Measurements from ENCODE around the gene PPARA.

Gene PPARA

GRCh38 chr22:46114518-46115387 lies 35.6 kb upstream of the PPARA start:
- no peak for DNase-seq

- DNase-seq, result no peak
These were observed 35.0 kb upstream of the PPARA start for GRCh38 chr22:46115388-46115678.

- DNase-seq, result no peak
These were observed 34.4 kb upstream of the PPARA start for GRCh38 chr22:46115755-46116490.

- peak; percentile 83 for DNase-seq
These were observed 33.8 kb upstream of the PPARA start for GRCh38 chr22:46116491-46116958.

- DNase-seq, result no peak
These were observed 32.8 kb upstream of the PPARA start for GRCh38 chr22:46117206-46118199.

GRCh38 chr22:46119093-46119728 lies 31.1 kb upstream of the PPARA start:
- no peak for DNase-seq

GRCh38 chr22:46119729-46120419 lies 30.5 kb upstream of the PPARA start:
- DNase-seq, result no peak

- DNase-seq, result no peak
These were observed 29.9 kb upstream of the PPARA start for GRCh38 chr22:46120420-46120737.

GRCh38 chr22:46121079-46121478 lies 29.2 kb upstream of the PPARA start:
- DNase-seq, result no peak

- DNase-seq, result no peak
These were observed 28.6 kb upstream of the PPARA start for GRCh38 chr22:46121523-46122287.

GRCh38 chr22:46122511-46122971 lies 27.8 kb upstream of the PPARA start:
- DNase-seq, result peak; percentile 68

- no peak for DNase-seq
These were observed 27.2 kb upstream of the PPARA start for GRCh38 chr22:46122980-46123693.

GRCh38 chr22:46123694-46124382 lies 26.5 kb upstream of the PPARA start:
- DNase-seq, result no peak

- no peak for DNase-seq
These were observed 25.8 kb upstream of the PPARA start for GRCh38 chr22:46124383-46125144.

- DNase-seq, result no peak
These were observed 25.0 kb upstream of the PPARA start for GRCh38 chr22:46125311-46125710.

GRCh38 chr22:46125816-46126765 lies 24.2 kb upstream of the PPARA start:
- no peak for DNase-seq

GRCh38 chr22:46126853-46127385 lies 23.4 kb upstream of the PPARA start:
- no peak for DNase-seq
